SU-DHL-6 (cell line): ENCODE results near the gene BCL3.

Source experiments
- EZH2phosphoT487 ChIP-seq: fragments of 200-600 bp; sonication (generic), shearing (Covaris generic); conservative IDR thresholded peaks from 2 replicates; pipeline ENCODE4 v1.6.1; 2018; ENCODE audit warnings: mild to moderate bottlenecking, antibody characterized with exemption, low read length, moderate library complexity, mixed read lengths
- TF ChIP-seq, protein P1 (sequence below): fragments of 200-600 bp; sonication (generic); IDR thresholded peaks from one replicate; pipeline ENCODE4 v1.5.1; 2017; ENCODE audit warnings: antibody characterized with exemption, mild to moderate bottlenecking, low read length, moderate library complexity; ENCODE audit not compliant: insufficient read depth, poor library complexity, severe bottlenecking

DNA sequence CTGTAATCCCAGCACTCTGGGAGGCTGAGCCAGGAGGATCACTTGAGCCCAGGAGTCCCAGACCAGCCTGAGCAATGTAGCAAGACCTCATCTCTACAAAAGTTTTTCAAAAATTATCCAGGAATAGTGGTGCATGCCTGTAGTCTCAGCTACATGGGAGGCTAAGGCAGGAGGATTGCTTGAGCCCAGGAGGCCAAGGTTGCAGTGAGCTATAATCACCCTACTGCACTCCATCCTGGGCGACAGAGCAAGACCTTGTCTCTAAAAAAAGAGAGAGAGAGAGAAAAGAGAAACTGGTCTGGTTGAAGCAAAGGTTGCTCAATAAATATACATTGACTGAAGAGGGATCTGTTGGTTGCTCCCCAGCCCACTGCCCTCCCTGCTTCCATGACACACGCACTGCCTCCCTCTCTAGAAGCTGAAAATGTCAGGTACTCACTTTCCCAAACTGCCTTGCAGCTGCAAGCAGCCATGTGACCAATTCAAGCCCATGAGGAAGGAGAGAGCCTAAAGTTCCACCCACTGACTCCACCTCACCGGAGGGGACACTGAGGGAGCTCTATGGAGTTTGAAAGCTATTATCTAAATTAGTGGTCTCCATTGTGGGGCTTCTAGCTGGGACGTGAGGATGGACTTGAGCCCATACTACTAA, 35.5 kb upstream of the BCL3 start:
- TF ChIP-seq, protein P1, sequence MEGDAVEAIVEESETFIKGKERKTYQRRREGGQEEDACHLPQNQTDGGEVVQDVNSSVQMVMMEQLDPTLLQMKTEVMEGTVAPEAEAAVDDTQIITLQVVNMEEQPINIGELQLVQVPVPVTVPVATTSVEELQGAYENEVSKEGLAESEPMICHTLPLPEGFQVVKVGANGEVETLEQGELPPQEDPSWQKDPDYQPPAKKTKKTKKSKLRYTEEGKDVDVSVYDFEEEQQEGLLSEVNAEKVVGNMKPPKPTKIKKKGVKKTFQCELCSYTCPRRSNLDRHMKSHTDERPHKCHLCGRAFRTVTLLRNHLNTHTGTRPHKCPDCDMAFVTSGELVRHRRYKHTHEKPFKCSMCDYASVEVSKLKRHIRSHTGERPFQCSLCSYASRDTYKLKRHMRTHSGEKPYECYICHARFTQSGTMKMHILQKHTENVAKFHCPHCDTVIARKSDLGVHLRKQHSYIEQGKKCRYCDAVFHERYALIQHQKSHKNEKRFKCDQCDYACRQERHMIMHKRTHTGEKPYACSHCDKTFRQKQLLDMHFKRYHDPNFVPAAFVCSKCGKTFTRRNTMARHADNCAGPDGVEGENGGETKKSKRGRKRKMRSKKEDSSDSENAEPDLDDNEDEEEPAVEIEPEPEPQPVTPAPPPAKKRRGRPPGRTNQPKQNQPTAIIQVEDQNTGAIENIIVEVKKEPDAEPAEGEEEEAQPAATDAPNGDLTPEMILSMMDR, result no peak
- no peak for TF ChIP-seq EZH2phosphoT487
